GM21723 (cell line): Measurements from ENCODE around the gene FUOM.
"Not testable (repeated sequence)": the region's sequence is repeated elsewhere in the genome, so short reads cannot be mapped to it uniquely, and the experiment has no call there.

ENCODE experiments used
- ATAC-seq: cut with Tn5 transposase; IDR thresholded peaks from one replicate; pipeline ENCODE4 v1.9.1; 2021; ENCODE audit warnings: mild to moderate bottlenecking, moderate library complexity; ENCODE audit not compliant: unreplicated experiment

FUOM gene

DNA sequence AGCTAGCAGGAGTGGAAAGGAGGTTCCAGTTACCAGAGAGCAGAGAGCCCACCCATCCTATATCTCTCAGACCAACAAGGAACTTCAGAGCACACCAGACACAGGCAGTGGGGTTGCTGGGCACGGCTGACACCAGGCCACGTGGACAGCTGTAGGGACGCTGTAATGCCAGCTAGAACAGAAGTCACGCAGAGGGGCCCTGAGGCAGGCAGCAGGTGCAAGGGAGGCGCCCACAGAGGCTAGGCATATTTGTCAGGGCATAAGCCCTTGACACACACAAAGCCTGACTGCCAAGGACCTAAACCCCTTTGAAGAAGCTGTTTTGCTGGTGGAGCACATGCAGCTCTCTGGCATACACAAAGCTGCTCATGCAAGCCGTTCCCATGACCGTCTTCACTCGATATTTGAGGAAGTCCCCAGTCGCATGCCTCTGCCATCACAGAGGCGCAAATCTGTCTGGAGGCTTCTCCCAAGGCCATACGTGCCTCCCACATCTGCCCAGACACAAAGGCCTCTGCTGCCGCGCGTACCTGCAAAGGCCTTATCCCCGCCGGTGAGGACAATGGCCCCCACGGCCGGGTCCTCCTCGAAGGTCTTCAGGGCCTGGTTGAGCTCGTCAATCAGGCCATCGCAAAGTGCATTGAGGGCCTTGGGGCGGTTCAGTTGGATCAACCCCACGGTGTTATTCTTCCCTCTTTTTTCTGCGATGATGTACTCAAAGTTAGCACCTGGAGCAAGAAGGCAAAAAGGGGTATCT is 12.4 kb upstream of the FUOM start:
- ATAC-seq, result no peak

DNA sequence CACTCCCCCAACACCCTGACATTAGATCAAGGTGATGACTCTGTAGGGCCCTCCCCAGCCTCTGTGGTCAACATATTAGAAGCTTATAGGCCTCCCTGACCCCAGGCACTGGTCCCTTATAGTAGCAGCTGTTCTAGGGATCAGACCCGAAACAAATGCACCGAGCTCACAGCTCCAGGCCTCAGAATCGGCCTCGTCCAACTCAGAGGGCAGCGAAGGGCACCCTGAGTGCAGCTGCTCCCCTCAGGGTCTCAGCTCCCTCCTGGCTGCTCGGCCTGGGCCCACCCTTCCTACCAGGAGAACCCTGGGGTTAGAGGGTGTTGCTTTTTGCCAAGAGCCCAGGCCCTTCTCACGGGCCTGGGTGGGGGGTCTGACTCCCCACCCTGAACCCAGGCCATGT is 10.3 kb upstream of the FUOM start:
- ATAC-seq, result no peak

DNA sequence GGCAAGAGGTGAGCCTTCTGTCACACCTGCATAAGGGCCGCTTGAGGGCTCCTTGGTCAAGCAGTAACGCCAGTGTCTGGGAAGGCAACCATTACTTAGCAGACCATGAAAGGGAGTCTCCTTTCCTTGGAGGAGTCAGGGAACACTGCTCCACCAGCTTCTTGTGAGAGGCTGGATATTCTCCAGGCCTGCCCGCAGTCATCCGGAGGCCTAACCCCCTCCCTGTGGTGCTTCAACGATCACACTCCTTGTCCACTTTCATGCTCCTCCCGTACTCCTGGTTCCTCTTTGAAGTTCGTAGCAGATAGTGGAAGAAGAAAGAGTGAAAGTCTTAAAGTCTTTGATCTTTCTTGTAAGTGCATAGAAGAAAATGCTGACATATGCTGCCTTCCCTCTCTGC is 9.6 kb upstream of the FUOM start:
- ATAC-seq, result not testable (repeated sequence)

DNA sequence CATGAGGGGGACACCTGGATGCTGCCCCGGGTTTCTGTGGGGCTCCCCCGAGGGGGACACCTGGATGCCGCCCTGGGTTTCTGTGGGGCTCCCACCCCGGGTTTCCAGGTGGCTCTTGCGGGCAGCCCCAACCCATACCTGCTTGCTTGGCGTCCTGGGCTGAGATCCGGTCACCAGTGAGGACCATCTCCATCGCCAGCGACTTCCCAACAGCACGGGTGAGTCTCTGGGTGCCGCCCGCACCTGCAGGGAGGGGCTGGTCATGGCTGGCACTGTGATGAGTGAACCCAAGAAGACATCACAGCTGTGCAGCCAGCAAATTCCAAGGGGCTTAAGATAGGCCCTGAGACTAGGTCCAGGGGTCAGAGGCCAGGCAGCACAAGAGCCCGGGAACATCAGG is 8.9 kb upstream of the FUOM start:
- no peak for ATAC-seq

DNA sequence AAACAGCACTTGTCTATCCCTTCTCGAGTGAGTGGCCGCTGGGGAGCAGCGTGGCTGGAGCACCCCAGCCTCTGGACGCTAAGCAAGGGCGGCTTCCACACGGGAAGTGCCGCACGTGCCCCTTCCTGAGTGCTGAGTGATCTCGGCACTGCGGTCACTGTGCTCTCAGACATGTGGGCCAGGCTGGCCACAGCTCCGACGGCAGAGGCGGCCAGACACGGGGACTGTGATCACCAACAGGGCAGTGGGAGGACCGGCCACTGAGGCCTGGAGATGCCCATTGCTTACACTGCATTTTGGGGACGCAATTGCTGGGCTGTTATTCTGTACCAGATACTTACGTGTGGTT is 8.3 kb upstream of the FUOM start:
- no peak for ATAC-seq

DNA sequence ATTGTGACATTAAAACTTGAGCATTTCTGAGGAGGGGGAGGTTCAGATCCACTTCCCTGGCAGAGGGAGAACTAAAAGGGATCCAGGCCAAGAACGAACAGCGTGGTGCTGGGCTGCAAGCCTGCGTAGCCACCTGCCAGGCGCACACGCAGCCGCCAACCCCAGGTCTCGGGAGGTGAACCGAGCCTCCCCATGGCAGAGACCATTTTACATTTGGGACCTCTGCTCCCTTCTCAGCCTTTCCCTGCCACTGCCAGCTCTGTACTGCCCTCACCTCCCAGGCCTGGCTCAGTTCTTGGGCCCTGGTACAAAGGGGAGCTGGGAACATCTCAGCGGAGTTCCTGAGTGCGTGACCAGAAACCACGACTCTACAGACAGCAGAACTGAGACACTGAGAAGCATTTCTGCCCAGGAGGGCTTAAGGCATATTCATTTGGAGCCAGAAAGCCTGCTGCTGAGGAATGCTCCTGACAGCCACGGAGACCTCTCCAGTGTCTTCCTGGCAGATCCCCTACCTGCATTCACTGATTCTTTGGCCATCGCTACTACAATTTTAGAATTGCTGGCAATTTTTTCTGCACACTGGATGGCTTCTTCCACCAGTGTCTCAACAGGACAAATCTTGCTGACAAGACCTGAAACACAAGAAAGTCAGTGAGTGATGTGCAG is 7.8 kb upstream of the FUOM start:
- no peak for ATAC-seq

DNA sequence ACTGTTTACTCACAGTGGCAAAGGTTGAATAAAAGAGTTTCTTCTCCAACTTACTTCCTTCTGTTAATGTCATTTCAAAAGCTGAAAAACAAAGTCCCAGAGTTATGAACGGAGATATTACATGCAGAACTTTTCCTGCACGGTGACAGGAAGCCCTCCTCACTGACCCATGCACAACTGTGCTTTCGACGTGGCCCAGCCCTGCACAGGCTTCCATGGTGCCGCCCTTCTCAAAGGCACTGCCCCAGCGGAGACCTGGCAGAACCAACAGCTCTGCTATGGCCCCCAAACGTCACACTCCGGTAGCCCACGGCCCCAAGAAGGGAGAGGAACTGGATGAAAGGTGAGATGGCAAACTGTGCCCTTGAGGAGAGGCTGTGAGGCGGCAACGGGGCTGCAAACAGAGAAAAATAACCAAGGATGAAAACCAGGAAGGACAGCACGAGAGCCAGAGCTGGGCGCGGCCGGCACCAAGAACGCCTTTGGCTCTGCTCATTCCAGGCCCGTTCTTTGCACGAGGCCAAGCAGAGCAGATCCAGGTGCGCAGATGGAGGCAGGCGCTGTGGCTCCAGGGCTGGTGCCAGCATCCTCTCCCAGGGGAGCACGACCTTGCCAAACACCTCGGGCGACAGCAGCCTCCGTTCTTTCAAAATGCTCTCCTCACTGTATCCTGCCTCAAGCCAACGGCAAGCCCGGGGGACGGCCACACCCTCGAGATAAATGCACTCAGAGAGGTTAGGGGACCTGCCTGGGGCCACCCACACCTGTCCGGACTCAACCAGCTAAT is 7.0 kb upstream of the FUOM start:
- no peak for ATAC-seq

DNA sequence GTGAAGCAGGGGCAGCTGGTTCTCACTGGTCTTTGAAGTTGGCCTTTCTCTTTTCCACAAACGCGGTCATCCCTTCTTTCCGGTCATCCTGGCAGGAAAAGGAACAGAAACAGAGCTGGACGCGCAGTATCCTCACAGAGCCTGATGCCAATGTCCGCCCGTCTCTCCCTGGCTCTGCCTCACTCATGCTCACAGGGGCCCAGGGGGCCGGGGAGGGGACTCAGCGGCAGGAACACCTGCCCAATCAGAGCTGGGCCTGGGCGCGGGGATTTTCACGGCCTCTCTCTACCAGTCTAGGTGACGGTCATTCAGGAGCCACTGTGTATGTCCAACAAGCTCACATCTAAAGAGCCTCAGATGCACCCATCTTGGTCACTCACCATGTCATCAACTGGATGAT is 5.0 kb upstream of the FUOM start:
- ATAC-seq, result no peak

DNA sequence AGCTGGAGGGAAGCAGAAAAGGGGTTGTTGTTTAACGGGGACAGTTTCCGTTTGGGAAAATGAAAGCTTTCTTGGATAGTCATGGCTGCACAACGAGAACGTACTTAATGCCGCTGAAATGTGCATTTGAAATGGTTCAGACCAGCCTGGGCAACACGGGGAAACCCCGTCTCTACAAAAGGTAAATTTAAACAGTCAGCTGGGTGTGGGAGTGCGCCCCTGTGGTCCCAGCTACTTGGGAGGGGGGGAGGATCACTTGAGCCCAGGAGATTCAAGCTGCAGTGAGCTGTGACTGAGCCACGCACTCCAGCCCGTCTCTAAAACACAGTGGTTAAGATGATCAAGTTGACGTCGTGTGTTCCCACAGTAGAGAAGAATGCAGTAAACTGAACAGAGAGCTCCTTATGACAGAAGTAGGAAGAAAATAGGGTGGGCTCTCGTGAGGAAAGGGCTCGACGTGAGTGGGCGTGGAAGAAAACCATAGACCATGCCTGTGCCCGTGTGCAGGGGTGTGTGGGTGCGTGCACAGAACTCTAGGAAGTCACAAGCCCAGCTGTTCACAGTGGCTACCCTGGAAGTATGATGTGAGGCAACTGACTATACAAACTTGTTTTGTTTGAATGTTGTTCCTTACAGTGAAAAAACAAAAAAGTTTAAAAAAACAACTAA is 4.1 kb upstream of the FUOM start:
- no peak for ATAC-seq

DNA sequence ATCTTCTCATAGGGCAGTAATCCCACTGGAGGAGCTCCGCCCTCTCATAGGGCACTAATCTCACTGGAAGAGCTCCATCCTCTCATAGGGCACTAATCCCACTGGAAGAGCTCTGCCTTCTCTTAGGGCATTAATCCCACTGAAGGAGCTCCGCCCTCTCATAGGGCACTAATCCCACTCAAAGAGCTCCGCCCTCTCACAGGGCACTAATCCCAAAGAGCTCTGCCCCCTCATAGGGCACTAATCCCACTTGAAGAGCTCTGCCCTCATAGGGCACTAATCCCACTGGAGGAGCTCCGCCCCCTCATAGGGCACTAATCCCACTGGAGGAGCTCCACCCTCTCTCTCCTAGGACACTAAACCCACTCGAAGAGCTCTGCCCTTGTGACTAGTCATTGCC is 3.4 kb upstream of the FUOM start:
- ATAC-seq, result no peak

DNA sequence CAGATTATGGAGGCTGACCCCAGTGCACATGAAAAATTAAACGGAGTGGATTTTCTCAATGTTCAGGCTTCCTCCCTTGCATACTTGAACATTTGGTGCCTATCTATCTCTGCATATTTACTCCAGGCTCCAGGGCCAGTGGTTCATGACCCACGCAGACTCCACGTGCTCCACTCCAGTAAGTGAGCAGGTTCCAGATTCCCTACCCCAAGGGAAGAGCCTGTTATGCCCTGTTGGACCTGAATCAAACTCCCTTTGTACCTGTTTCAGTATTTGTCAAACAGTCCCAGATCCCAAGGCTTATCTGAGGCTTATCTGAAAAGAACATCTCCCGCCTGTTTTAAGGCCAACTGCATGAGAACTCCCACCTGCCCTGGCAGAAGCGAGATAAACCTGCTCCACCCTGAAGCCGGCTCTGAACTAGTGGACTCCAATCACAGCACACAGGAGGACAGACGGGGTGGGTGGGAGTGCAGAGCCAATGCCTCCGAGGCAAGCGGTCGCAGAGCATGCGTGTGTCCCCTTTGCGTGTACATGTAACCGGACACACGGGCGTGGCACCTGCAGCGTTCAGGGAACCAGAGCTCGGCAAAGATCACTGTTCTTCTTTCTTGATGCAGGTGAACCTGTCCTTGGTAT is 2.3 kb upstream of the FUOM start:
- no peak for ATAC-seq

DNA sequence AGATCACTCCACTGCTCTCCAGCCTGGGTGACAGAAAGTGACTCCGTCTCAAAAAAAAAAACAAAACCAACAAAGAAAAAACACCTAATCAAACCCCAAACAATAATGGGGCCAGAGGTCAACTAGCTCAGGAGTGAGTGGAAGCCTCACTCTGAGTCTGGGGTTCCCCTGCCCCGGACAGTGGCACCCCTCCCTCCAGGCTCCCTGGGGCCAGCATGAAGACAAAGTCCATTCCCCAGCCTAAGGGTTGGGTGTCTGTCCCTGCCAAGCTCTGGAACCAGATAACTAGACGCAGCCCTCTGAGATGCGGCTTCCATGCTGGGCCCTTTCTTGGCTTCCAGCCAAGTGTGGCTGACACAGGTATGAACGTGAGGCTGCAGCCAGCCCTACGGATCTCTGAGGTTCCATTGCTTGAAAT is 1.7 kb upstream of the FUOM start:
- no peak for ATAC-seq

DNA sequence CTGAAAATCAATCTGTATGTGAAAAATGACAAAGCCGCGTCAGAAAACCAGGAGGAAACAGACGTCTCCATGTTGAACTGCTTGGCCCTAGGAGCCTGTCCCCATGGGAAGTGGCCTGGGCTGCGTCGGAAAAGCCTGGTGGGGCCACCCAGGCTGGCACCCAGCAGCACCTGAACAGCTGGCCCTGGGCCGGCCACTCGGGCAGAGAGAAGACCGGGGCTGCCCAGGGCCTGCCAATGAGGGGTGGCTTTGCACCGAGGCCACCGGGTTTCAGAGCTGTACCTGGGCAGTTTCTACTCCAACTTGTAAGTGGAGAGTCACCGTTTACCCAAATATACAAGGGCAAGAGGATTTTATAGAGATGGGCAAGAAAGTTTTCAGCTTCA is 1.1 kb upstream of the FUOM start:
- no peak for ATAC-seq

DNA sequence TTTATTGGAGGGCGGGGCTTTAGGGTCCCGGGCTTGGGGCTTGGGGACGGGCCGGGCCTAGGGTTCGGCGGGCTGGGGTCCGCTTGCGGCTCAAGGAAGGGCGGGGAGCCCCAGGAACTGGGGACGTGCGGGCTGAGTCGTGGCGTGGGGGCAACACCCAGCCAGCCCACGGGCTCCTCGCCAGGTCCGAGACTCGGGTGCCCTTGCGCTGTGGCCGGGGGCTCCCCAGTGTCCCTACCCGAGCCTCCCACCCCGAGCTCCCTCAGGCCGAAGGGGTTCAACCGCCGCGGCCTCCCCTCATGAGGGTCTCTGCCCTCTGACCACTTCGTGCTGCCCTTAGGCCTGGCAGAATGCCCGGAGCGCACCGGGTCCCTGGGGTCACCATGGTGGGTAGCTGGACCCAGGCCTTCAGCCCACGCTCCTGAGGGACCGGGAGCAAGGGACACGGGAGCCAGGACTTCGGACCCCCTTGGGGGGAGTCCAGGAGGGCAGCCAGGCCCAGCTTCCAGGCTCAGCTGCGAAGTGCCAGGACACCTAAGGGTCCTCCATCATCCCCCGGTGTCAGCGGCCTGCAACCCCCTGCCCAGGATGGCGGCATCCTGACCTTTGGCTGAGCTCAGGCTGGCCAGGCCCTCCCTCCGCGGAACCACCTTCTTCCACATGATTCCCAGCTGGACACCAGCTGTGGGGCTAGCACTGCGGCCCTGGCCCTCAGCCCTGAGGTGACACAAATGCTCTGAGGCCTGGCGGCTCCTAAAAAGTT is 524 bp upstream of the FUOM start:
- no peak for ATAC-seq

DNA sequence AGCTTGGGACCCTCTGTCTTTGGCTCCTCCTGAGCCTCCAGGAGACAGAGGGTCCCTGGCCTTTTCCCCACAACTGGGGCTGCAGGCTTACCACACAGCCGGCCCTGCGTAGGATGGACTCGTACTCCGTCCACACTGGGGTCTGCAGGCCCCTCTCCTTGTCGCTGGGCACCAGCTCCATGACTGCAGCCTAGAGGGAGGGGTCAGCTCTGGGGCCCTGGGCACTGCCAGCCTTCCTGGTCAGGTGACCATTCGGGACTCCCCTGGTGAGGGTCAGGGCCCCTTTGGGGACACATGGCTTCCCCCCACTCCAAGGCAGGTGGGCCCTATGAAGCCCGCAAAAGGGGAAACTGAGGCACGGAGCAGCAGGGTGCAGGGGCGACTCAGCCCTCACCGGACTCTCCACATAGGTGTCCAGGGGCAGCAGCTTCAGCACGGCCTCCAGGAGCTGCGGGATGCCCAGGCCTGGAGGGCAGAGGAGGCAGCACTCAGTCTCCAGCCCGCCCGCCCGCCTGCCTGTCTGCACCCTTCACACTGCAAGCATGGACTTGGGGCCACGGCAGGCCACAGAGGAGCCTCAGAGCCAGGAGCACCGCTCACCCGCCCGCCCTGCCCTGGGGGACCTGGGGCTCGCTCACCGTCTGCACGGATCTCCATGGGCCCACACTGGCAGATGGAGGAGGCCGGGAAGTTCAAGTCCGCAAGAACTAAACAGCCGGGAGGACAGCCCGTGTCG is 1.1 kb downstream of the FUOM start:
- no peak for ATAC-seq

DNA sequence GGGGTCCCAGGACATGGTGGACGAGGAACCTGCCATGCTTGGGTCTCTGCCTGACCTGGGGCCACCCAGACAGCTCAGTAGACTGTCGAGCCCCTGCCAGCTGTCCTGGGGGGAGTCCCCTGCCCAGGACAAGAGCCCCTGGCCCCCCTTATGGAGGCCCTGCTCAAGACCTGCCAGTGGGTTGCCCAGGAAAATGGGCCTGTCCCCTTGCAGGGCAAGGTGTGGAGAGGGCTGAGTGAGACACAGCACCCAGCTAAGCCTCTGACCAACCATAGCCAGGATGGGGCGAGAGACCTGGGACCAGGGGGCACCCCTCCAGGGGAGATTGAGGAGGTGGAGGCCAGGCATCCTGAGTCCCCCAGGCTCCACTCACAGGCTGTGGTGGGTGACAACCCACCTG is 1.8 kb downstream of the FUOM start:
- ATAC-seq, result no peak

DNA sequence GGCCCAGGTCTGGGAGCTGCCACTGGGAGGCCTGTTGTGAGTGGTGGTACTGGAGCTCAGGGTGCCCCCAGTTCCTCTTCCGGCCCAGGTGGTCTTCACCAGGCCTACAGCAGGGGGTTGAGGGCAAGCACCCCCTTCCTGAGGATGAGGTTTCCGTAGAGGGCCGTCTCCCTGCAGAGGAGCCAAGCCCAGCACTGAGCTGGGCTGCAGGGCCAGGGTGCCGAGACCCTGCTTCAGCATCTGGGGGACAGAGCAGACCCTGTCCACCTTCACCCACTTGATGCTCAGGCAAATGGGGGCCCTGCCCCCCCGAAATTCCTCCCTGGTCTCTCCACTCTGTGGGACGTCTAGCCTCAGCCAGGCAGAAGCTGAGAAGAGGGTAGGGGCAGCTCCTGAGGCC is 2.6 kb downstream of the FUOM start:
- no peak for ATAC-seq

DNA sequence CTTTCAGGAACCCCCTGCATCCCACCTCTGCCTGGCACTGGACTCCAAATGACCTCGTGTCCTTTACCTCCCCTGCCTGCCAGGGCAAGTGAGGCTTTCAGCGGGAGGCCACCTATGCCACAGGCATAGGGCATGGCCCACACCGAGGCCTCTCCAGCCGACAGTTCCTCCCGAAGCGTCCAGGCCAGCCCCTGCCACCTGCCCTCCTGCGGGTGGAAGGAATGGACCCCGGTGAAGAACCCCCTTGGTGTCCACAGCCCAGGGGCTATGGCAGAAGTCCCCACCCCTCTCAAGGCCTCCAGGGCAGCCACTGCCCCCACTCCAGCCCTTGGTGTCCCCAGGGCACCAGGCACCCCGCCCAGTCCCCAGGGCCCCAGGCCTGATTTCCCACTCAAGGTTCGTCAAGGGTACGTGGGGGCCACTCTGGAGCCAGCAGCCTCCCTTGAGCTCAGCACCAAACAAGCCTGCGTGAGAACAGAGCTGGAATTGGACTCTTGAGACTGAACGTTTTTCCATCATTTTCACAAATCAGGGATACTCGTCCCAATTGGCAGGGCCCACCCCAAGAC is 3.1 kb downstream of the FUOM start:
- no peak for ATAC-seq

DNA sequence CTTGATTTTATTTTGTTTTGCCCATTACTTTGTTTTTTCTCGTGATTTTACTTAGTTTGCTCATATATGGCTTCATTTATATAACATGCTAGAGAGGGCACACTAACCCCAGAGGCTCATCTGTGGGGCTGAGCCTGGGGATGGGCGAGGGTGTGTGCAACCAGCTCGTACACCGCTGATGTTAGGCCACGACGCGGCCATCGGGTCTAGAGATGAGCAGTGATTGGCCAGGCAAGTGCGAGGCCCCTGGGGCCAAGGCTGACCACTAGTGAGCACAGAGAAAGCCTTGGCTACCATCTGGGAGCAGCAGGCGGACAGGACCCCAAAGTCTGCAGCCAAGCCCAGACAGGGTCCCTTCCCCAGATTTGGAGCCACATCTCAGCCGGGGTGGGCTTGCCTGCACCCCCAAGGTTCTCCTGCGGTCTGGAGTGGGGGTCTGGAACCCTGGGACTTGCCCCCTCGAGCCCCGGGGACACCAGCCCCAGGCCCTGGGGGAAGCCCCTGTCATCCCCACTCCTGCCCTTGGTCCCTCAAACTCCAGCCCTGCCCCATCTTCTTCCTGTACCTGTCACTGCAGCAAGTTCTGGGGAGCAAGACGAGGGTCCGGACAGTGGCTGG is 3.7 kb downstream of the FUOM start:
- ATAC-seq, result no peak
